Choroid plexus epithelial cell (primary cell): ENCODE results near the gene CACNG7.
"Not testable (repeated sequence)": the region's sequence is repeated elsewhere in the genome, so short reads cannot be mapped to it uniquely, and the experiment has no call there.

Experiments
- DNase-seq: peaks from one replicate; pipeline ENCODE4 v3.0.0-alpha.2; 2010; ENCODE audit warnings: low read depth
- H3K4me3 ChIP-seq: 2 replicates; pipeline ENCODE4 v1.5.1; 2011; ENCODE audit warnings: low read depth, mild to moderate bottlenecking, control low read depth, low read length, moderate library complexity
- TF ChIP-seq, protein P1 (sequence below): conservative IDR thresholded peaks from 2 replicates; pipeline ENCODE4 v1.5.1; 2011; ENCODE audit warnings: low read depth, mild to moderate bottlenecking, control low read depth, inconsistent platforms, low read length, moderate library complexity

CACNG7 gene

DNA sequence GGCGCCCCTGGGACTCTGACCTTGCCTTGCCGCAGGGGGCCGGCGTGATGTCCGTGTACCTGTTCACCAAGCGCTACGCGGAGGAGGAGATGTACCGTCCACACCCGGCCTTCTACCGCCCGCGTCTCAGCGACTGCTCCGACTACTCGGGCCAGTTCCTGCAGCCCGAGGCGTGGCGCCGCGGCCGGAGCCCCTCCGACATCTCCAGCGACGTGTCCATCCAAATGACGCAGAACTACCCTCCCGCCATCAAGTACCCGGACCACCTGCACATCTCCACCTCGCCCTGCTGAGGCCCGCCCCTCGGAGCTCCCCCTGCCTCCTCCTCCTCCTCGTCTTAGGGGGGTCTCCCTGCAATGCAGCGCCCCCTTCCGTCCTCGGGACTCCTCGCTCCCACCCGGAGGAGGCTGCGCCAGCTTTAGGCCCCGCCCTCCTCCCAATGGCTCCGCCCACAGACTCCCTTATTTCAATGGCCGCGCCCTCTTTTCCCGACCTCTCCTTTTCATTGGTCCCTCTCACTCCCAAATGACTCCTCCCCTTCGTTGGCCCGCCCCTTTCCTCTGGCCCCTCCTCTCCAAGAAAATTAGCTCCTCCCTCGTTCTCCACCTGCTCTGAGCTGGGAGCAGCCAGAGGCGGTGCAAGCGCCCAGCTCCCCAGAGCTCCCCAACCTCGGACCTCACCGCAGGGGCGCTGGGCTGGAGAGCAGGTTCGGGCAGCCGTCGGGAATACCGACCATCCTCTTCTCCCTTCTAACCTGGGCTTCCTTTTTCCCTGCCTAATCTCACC lies 33.1 kb downstream of the CACNG7 start:
- TF ChIP-seq, protein P1, sequence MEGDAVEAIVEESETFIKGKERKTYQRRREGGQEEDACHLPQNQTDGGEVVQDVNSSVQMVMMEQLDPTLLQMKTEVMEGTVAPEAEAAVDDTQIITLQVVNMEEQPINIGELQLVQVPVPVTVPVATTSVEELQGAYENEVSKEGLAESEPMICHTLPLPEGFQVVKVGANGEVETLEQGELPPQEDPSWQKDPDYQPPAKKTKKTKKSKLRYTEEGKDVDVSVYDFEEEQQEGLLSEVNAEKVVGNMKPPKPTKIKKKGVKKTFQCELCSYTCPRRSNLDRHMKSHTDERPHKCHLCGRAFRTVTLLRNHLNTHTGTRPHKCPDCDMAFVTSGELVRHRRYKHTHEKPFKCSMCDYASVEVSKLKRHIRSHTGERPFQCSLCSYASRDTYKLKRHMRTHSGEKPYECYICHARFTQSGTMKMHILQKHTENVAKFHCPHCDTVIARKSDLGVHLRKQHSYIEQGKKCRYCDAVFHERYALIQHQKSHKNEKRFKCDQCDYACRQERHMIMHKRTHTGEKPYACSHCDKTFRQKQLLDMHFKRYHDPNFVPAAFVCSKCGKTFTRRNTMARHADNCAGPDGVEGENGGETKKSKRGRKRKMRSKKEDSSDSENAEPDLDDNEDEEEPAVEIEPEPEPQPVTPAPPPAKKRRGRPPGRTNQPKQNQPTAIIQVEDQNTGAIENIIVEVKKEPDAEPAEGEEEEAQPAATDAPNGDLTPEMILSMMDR, result peak; percentile 4
- DNase-seq, result no peak

GRCh38 chr19:53944416-53944815 lies 35.3 kb downstream of the CACNG7 start:
- DNase-seq, result no peak
- no peak overlapping the region for H3K4me3 ChIP-seq
- TF ChIP-seq, protein P1, result no peak

More for the DNA sequence above, 33.1 kb downstream of the CACNG7 start:
- H3K4me3 ChIP-seq, result no peak overlapping the region

GRCh38 chr19:53944933-53945332 lies 35.9 kb downstream of the CACNG7 start:
- TF ChIP-seq, protein P1, result no peak
- no peak overlapping the region for H3K4me3 ChIP-seq
- DNase-seq, result no peak

- no peak overlapping the region for H3K4me3 ChIP-seq
- peak; percentile 30 for DNase-seq
- TF ChIP-seq, protein P1, result no peak
Measured at GRCh38 chr19:53945441-53945840, 36.4 kb downstream of the CACNG7 start.

GRCh38 chr19:53945998-53946397 lies 36.9 kb downstream of the CACNG7 start:
- TF ChIP-seq, protein P1, result no peak
- H3K4me3 ChIP-seq, result no peak overlapping the region
- no peak for DNase-seq

GRCh38 chr19:53947624-53948023 lies 38.5 kb downstream of the CACNG7 start:
- DNase-seq, result no peak
- H3K4me3 ChIP-seq, result no peak overlapping the region

GRCh38 chr19:53948611-53949010 lies 39.5 kb downstream of the CACNG7 start:
- H3K4me3 ChIP-seq, DNase-seq: not testable (repeated sequence)

More at GRCh38 chr19:53947624-53948023, 38.5 kb downstream of the CACNG7 start:
- TF ChIP-seq, protein P1, result peak; percentile 18
